Ovary (tissue), 3 donors: Measurements from ENCODE around the gene LRCH1.

Experiments used
- EP300 ChIP-seq: sonication (generic); formaldehyde crosslinking; IDR thresholded peaks from one replicate; pipeline ENCODE4 v1.6.1; 2017; ENCODE audit warnings: antibody characterized with exemption
- POLR2A ChIP-seq: fragments of 450-650 bp; IDR thresholded peaks from one replicate; pipeline ENCODE4 v1.6.1; 2017; ENCODE audit warnings: antibody characterized with exemption, mild to moderate bottlenecking, moderate library complexity
- TF ChIP-seq, protein P1 (sequence below), 3 donors: fragments of 450-650 bp in 2 of 3; fragments of 200-600 bp in 1 of 3; IDR thresholded peaks; one replicate each; pipeline versions ENCODE4 v1.5.1 to v1.8.0; 2016 to 2022; ENCODE audit warnings: antibody characterized with exemption in 3 of 3, mild to moderate bottlenecking in 1 of 3
- donor health status: DM: no; HTN: no; CAD: no.

DNA sequence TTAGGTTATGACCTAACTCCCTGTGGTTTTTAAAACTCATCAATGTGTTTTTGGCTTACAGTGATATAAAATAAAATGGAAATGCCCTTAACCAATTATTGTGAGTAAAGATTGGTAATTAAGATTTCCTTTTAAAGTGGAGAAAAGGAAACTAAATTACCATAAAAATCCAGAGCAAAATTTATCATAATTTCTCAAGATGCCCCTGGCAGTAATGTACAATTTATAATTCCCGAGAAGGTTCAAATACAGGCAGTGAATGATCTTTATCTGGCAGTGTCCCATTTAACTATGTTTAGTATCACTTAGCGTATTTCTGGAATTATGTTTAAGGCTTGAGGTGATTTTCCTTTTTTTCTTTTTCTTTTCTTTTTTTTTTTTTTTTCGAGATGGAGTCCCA, 182.5 kb downstream of the LRCH1 start:
- TF ChIP-seq, protein P1, sequence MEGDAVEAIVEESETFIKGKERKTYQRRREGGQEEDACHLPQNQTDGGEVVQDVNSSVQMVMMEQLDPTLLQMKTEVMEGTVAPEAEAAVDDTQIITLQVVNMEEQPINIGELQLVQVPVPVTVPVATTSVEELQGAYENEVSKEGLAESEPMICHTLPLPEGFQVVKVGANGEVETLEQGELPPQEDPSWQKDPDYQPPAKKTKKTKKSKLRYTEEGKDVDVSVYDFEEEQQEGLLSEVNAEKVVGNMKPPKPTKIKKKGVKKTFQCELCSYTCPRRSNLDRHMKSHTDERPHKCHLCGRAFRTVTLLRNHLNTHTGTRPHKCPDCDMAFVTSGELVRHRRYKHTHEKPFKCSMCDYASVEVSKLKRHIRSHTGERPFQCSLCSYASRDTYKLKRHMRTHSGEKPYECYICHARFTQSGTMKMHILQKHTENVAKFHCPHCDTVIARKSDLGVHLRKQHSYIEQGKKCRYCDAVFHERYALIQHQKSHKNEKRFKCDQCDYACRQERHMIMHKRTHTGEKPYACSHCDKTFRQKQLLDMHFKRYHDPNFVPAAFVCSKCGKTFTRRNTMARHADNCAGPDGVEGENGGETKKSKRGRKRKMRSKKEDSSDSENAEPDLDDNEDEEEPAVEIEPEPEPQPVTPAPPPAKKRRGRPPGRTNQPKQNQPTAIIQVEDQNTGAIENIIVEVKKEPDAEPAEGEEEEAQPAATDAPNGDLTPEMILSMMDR (IDR thresholded peaks at IDR 0.05), result no peak
- TF ChIP-seq POLR2A, result no peak
- TF ChIP-seq EP300, result no peak
